Measurements from ENCODE around the gene GALNT10.

DNA sequence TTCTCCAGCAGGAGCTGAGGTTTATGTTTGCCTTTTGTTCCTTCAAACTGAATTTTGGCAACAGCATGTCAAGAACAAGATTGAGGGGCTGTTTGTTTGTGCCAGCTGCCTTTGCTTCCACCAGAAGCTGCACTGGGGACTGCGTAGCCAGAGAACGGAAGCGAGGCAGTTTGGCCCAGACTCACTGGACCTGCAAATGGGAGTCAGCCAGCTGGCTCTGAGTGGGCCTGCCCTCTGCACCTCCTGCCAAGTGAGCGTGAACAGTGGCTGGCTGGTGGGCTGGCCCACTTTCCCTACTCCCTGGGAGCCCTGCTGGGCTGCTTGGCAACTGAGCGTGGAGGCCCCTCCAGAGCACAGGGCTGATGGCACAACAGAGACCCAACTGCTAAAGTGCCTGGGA lies 111.6 kb downstream of the GALNT10 start:
- no peak for TF ChIP-seq POLR2A (IDR thresholded peaks at IDR 0.05)
- TF ChIP-seq CTCF (IDR thresholded peaks at IDR 0.05) = no peak
